ENCODE data around the gene DHDH. TPM values are rescaled to one million over a fixed set of nuclear protein-coding genes. Genes with fewer than 3 reads are reported as not detected.

DHDH gene
- total and polyA plus RNA-seq, 2 experiments from 2014 or later: 0.69 to 4.7 TPM

DNA sequence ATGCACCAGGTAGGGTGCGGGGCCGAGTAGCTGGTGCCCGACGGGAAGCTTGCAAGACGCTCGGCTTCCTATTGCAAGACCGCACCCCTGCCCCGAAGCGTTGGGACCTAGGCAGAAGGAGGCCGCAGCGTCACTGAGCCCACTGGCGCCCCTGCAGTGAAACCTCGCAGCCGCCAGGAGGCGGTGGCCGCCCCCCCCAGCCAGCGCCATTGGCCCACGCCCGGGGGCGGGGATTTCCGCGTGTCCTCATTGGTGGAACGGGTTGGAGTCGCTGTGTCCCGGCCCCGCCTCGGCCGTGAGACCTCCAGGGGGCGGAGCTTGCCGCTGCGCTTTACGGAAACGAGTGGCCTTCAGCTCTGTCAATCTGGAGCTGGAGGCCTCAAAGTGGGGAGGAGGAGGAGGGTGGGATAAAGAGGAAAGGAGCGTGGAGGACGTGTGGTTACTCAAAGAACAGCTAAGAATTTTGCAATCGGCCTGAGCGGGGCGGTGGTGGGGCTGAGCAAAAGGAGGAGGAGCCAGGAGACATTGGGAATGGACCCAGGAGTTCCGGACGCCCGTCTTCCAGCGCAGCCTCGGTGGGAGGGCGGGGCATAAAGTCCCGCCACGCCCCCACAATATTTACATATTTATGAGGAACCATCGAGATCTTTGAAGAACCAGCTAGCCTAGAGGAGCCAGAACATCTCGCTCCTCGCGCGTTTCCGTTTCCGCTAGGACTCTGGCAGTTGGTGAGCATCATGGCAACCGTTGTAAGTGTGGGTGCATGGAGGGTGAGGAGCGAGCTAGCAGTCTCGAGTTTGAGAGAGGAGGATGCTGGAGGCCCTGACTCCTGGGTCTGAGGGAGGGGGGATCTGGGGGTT lies 59.9 kb downstream of the DHDH start, which contains the start of the genes GYS1 and RUVBL2:
GYS1 (minus strand) TSS at position 135 of the 860 bp plus-strand sequence. CDS start 197 bp downstream, outside the sequence.
RUVBL2 (plus strand) TSS at position 713 of the 860 bp plus-strand sequence; CDS start at position 738, 25 bp downstream.
- H3K4me3 Mint-ChIP-seq: peak within 1 kb of the TSS; percentile 96
- H3K27ac ChIP-seq (ENCODE audit: low read depth): peak within 1 kb of the TSS; percentile 81
- H3F3A ChIP-seq (replicated peaks; ENCODE audit: low read depth): 0 out of 2 replicates have a peak, but pooled peaks cover 7% of the 10 kb centered on the region

More for the DNA sequence above, 59.9 kb downstream of the DHDH start, which contains the start of the genes GYS1 and RUVBL2:
- H3K4me1 Mint-ChIP-seq: peaks cover 30% of the 10 kb centered on the region
- H3K36me3 Mint-ChIP-seq (ENCODE audit: low read depth): peaks cover 27% of the 10 kb centered on the region
- H3K4me3 ChIP-seq: peak within 1 kb of the TSS; percentile 100
- peaks cover 4% of the 10 kb centered on the region for H4K20me1 ChIP-seq (replicated peaks; ENCODE audit: insufficient read depth)
- peak within 1 kb of the TSS; percentile 92 for H2AFZ ChIP-seq
- peaks cover 13% of the 10 kb centered on the region; the same call in 1 of the 2 replicates for H3K4me1 ChIP-seq (ENCODE audit: insufficient read depth)
- peaks cover 2% of the 10 kb centered on the region; the same call in 1 of the 2 replicates for H3K36me3 ChIP-seq (ENCODE audit: insufficient read depth)
- peaks cover 59% of the 10 kb centered on the region for H3K79me2 ChIP-seq (replicated peaks; ENCODE audit: insufficient read depth)
- H3K27me3 Mint-ChIP-seq (ENCODE audit: insufficient read depth, low read depth, poor library complexity): peaks cover 15% of the 10 kb centered on the region
- H3K9me2 ChIP-seq (ENCODE audit: insufficient read depth): no peaks in the 10 kb centered on the region
- no peaks in the 10 kb centered on the region for H3K9me3 Mint-ChIP-seq
- DNase-seq (ENCODE audit: low spot score) (peak; percentile 100), ATAC-seq (peak; percentile 87)
- H3K4me2 ChIP-seq: peak within 1 kb of the TSS; percentile 98
- H3K27me3 ChIP-seq (ENCODE audit: insufficient read depth): no peaks in the 10 kb centered on the region
- TF ChIP-seq JUNB (IDR thresholded peaks at IDR 0.05; ENCODE audit: unreplicated experiment): no peak
- TF ChIP-seq, protein P1, sequence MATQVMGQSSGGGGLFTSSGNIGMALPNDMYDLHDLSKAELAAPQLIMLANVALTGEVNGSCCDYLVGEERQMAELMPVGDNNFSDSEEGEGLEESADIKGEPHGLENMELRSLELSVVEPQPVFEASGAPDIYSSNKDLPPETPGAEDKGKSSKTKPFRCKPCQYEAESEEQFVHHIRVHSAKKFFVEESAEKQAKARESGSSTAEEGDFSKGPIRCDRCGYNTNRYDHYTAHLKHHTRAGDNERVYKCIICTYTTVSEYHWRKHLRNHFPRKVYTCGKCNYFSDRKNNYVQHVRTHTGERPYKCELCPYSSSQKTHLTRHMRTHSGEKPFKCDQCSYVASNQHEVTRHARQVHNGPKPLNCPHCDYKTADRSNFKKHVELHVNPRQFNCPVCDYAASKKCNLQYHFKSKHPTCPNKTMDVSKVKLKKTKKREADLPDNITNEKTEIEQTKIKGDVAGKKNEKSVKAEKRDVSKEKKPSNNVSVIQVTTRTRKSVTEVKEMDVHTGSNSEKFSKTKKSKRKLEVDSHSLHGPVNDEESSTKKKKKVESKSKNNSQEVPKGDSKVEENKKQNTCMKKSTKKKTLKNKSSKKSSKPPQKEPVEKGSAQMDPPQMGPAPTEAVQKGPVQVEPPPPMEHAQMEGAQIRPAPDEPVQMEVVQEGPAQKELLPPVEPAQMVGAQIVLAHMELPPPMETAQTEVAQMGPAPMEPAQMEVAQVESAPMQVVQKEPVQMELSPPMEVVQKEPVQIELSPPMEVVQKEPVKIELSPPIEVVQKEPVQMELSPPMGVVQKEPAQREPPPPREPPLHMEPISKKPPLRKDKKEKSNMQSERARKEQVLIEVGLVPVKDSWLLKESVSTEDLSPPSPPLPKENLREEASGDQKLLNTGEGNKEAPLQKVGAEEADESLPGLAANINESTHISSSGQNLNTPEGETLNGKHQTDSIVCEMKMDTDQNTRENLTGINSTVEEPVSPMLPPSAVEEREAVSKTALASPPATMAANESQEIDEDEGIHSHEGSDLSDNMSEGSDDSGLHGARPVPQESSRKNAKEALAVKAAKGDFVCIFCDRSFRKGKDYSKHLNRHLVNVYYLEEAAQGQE (IDR thresholded peaks at IDR 0.05; ENCODE audit: unreplicated experiment): no peak
- no peak for TF ChIP-seq ZNF331 (CRISPR knock-in tag; IDR thresholded peaks at IDR 0.05; ENCODE audit: low read depth)
- TF ChIP-seq, protein P2, sequence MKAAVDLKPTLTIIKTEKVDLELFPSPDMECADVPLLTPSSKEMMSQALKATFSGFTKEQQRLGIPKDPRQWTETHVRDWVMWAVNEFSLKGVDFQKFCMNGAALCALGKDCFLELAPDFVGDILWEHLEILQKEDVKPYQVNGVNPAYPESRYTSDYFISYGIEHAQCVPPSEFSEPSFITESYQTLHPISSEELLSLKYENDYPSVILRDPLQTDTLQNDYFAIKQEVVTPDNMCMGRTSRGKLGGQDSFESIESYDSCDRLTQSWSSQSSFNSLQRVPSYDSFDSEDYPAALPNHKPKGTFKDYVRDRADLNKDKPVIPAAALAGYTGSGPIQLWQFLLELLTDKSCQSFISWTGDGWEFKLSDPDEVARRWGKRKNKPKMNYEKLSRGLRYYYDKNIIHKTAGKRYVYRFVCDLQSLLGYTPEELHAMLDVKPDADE (IDR thresholded peaks at IDR 0.05): peak; percentile 82
- TF ChIP-seq POLR2AphosphoS5 (IDR thresholded peaks at IDR 0.05; ENCODE audit: low read depth): peak; percentile 97
- no peak for TF ChIP-seq EZH2phosphoT487 (IDR thresholded peaks at IDR 0.05; ENCODE audit: unreplicated experiment)
- peak; percentile 84 for TF ChIP-seq CREB1 (CRISPR knock-in tag; IDR thresholded peaks at IDR 0.05; ENCODE audit: low read depth)
- TF ChIP-seq EZH2 (IDR thresholded peaks at IDR 0.05; ENCODE audit: low read depth, unreplicated experiment): no peak
- TF ChIP-seq ZNF114 (CRISPR knock-in tag; IDR thresholded peaks at IDR 0.05): no peak
- TF ChIP-seq, protein P3, sequence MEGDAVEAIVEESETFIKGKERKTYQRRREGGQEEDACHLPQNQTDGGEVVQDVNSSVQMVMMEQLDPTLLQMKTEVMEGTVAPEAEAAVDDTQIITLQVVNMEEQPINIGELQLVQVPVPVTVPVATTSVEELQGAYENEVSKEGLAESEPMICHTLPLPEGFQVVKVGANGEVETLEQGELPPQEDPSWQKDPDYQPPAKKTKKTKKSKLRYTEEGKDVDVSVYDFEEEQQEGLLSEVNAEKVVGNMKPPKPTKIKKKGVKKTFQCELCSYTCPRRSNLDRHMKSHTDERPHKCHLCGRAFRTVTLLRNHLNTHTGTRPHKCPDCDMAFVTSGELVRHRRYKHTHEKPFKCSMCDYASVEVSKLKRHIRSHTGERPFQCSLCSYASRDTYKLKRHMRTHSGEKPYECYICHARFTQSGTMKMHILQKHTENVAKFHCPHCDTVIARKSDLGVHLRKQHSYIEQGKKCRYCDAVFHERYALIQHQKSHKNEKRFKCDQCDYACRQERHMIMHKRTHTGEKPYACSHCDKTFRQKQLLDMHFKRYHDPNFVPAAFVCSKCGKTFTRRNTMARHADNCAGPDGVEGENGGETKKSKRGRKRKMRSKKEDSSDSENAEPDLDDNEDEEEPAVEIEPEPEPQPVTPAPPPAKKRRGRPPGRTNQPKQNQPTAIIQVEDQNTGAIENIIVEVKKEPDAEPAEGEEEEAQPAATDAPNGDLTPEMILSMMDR (conservative IDR thresholded peaks at IDR 0.05; ENCODE audit: low read depth in 2 of 2): peak; percentile 71
- H3K27ac Mint-ChIP-seq: peak within 1 kb of the TSS; percentile 98

Measured in GM23338 (cell line).